Erythroblast (primary cell): ENCODE results near the gene AGBL4.

Source experiments
- GATA1 ChIP-seq: IDR thresholded peaks from 2 replicates; pipeline ENCODE4 v1.6.1; 2011; ENCODE audit warnings: low read depth, mild to moderate bottlenecking, control low read depth, low read length, moderate library complexity
- POLR2A ChIP-seq: IDR thresholded peaks from 2 replicates; pipeline ENCODE4 v1.6.1; 2011; ENCODE audit warnings: mild to moderate bottlenecking, low read length

DNA sequence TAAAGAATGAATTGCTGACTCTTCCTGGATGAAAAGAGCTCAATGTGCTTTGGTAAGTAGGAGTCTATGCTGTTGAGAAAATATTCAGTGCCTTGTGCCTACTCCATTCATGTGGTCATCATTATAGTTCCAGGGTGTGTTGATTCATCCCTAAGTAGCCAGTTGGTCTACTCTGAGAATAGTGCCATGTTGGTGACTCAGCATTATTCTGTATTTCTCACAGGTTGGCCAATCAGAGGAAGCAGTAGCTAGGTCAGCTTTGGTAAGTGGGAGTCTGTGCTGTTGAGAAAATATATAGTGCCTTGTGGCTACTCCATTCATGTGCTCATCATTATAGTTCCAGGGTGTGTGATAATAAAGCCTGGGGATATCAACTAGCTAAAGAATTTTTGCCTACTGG is 397.3 kb downstream of the AGBL4 start:
- no peak for TF ChIP-seq POLR2A
- no peak for TF ChIP-seq GATA1
